Stimulated activated CD8-positive, alpha-beta memory T cell treated with anti-CD3 and anti-CD28 coated beads, Interleukin-7, amount 100 ng/mL, for 24 hours (primary cell): ENCODE results near the gene MCRIP2.

Source experiments
- DNase-seq: peaks from one replicate; pipeline ENCODE4 v3.0.0-alpha.2; 2020; ENCODE audit warnings: low read depth

MCRIP2 gene

GRCh38 chr16:648071-648780, 6.6 kb downstream of the MCRIP2 start:
- DNase-seq = no peak

GRCh38 chr16:648781-649589, 7.4 kb downstream of the MCRIP2 start, which contains the start of gene WDR90:
Gene WDR90 (plus strand): TSS chr16:649365. CDS start chr16:649417, 52 bp downstream.
- peak; percentile 88 for DNase-seq

- no peak for DNase-seq
Measured at GRCh38 chr16:649631-650030, 8.0 kb downstream of the MCRIP2 start.

- no peak for DNase-seq
Measured at GRCh38 chr16:651844-652243, 10.2 kb downstream of the MCRIP2 start.

GRCh38 chr16:652454-653305, 11.1 kb downstream of the MCRIP2 start:
- DNase-seq = no peak

- no peak for DNase-seq
Measured at GRCh38 chr16:654034-654433, 12.4 kb downstream of the MCRIP2 start.

- no peak for DNase-seq
Measured at GRCh38 chr16:657487-657886, 15.9 kb downstream of the MCRIP2 start.

GRCh38 chr16:658679-659571, 17.3 kb downstream of the MCRIP2 start:
- no peak for DNase-seq

- no peak for DNase-seq
Measured at GRCh38 chr16:659618-660017, 18.0 kb downstream of the MCRIP2 start.

- no peak for DNase-seq
Measured at GRCh38 chr16:660132-660458, 18.5 kb downstream of the MCRIP2 start.

GRCh38 chr16:660459-661183, 19.0 kb downstream of the MCRIP2 start:
- no peak for DNase-seq

GRCh38 chr16:661184-661821, 19.7 kb downstream of the MCRIP2 start:
- DNase-seq = no peak

- DNase-seq = no peak
Measured at GRCh38 chr16:662095-662494, 20.5 kb downstream of the MCRIP2 start.

- DNase-seq = no peak
Measured at GRCh38 chr16:662597-662996, 21.0 kb downstream of the MCRIP2 start.

GRCh38 chr16:666572-666971, 24.9 kb downstream of the MCRIP2 start:
- DNase-seq = no peak

GRCh38 chr16:667113-667779, 25.6 kb downstream of the MCRIP2 start:
- DNase-seq = no peak

GRCh38 chr16:667780-668518, 26.3 kb downstream of the MCRIP2 start, which contains the start of gene RHOT2:
Gene RHOT2 (plus strand): TSS chr16:668132. CDS start chr16:668200, 68 bp downstream.
- DNase-seq = peak; percentile 85

- no peak for DNase-seq
Measured at GRCh38 chr16:668519-669171, 27.0 kb downstream of the MCRIP2 start.
